Measurements from ENCODE around the gene ARHGEF11. TPM values are rescaled to one million over a fixed set of nuclear protein-coding genes. Genes with fewer than 3 reads are reported as not detected.

The ARHGEF11 gene
- total and polyA plus RNA-seq, 9 of the 15 experiments (the other 6 are each of a cell fraction or from before 2014, with no cell fraction given): 0.14 to 15.5 (median 9.0) TPM

- TF ChIP-seq MTA2 (IDR thresholded peaks at IDR 0.05; ENCODE audit: low read depth) (peak; percentile 12; the same call in 1 of the 2 replicates), ETV5 (CRISPR knock-in tag; IDR thresholded peaks at IDR 0.05; ENCODE audit: low read depth) (peak; percentile 70; the same call in 1 of the 2 replicates), JUN (IDR thresholded peaks at IDR 0.05; ENCODE audit: borderline replicate concordance, low read depth, low read length) (0 out of 2 replicates have a peak, but pooled peaks have one; percentile 50), JUN (CRISPR knock-in tag; IDR thresholded peaks at IDR 0.05; ENCODE audit: borderline replicate concordance) (no peak), TEAD1 (CRISPR knock-in tag; IDR thresholded peaks at IDR 0.05) (peak in 1 of 2 experiments; percentile 72; a peak in 1 of 4 replicates), SNIP1 (IDR thresholded peaks at IDR 0.05; ENCODE audit: low read depth) (no peak), L3MBTL2 (IDR thresholded peaks at IDR 0.05) (peak; percentile 40; the same call in 1 of the 2 replicates), CCNT2 (IDR thresholded peaks at IDR 0.05; ENCODE audit: borderline replicate concordance, extremely low read depth, insufficient read length, low read depth, low read length) (peak; percentile 71), ZNF232 (CRISPR knock-in tag; IDR thresholded peaks at IDR 0.05) (no peak), MAX (CRISPR knock-in tag; IDR thresholded peaks at IDR 0.05) (no peak), ZFX (CRISPR knock-in tag; IDR thresholded peaks at IDR 0.05) (0 out of 2 replicates have a peak, but pooled peaks have one; percentile 14), RCOR1 (IDR thresholded peaks at IDR 0.05; ENCODE audit: borderline replicate concordance in 1 of 2, low read depth in 2 of 2, low read length in 2 of 2) (peak; percentile 64 to 72; a peak in 3 of 4 replicates), CXXC5 (CRISPR knock-in tag; IDR thresholded peaks at IDR 0.05) (peak; percentile 76), CTBP1 (IDR thresholded peaks at IDR 0.05; ENCODE audit: borderline replicate concordance) (peak; percentile 76; the same call in 1 of the 2 replicates), MIER1 (IDR thresholded peaks at IDR 0.05; ENCODE audit: low read depth) (no peak), CTCFL (IDR thresholded peaks at IDR 0.05; ENCODE audit: borderline replicate concordance, insufficient read depth, low read depth, low read length, poor library complexity, severe bottlenecking) (peak; percentile 71), UBTF (IDR thresholded peaks at IDR 0.05; ENCODE audit: borderline replicate concordance in 1 of 2, low read depth in 2 of 2, low read length in 2 of 2) (0 out of 4 replicates have a peak, but pooled peaks of 1 of the 2 experiments have one; percentile 56), SAFB (IDR thresholded peaks at IDR 0.05; ENCODE audit: borderline replicate concordance, low read depth, low read length) (no peak), KAT2B (IDR thresholded peaks at IDR 0.05; ENCODE audit: low read depth, low read length) (no peak), ZNF263 (CRISPR knock-in tag; IDR thresholded peaks at IDR 0.05; ENCODE audit: borderline replicate concordance) (peak; percentile 73; the same call in 1 of the 2 replicates), CC2D1A (IDR thresholded peaks at IDR 0.05) (0 out of 2 replicates have a peak, but pooled peaks have one; percentile 23), ZBTB7A (IDR thresholded peaks at IDR 0.05; ENCODE audit: borderline replicate concordance, control insufficient read depth, low read depth, low read length) (peak; percentile 90)
These were observed 153.1 kb downstream of the ARHGEF11 start (continued) for GRCh38 chr1:156892190-156893047.

Measured in K562 (cell line).